Dermis microvascular lymphatic vessel endothelial cell (primary cell): ENCODE data around the gene PCGF6. TPM values are rescaled to one million over a fixed set of nuclear protein-coding genes. Genes with fewer than 3 reads are reported as not detected.

ENCODE experiments used
- DNase-seq, 2 donors: peaks; one replicate each; pipeline versions ENCODE4 v3.0.0 to v3.0.0-alpha.2; 2010; ENCODE audit warnings: low read depth in 2 of 2
- total RNA-seq: library from RNA; depleted of rRNA; stranded (reverse); fragments of >200 nt; gene quantifications from 2 replicates; pipeline ENCODE4 v1.2.1, GENCODE V29; 2014

PCGF6 gene
- total RNA-seq, 1 donor from 2014 or later: 9.2 TPM

GRCh38 chr10:103257812-103258211 lies 93.1 kb downstream of the PCGF6 start:
- DNase-seq: no peak

- no peak for DNase-seq
These were observed 94.3 kb downstream of the PCGF6 start for GRCh38 chr10:103256613-103257012.

GRCh38 chr10:103254538-103255325 lies 96.2 kb downstream of the PCGF6 start:
- no peak for DNase-seq

GRCh38 chr10:103254113-103254512 lies 96.8 kb downstream of the PCGF6 start:
- DNase-seq: no peak

Other genes starting within 250 kb of the PCGF6 start
- 38.6 and 48.8 TPM in 2 replicates for gene NT5C2, start 157.9 kb downstream of the PCGF6 start, total RNA-seq
- gene RPEL1, start 105.3 kb downstream of the PCGF6 start, total RNA-seq: 0.13 TPM in 2 replicates
- gene INA, start 74.0 kb downstream of the PCGF6 start, total RNA-seq: 0.13 TPM in 2 replicates
- 4.4 TPM in 2 replicates for gene TAF5, start 16.8 kb upstream of the PCGF6 start, total RNA-seq
- 140 and 201 TPM in 2 replicates for gene ATP5MK, start 45.3 kb upstream of the PCGF6 start, total RNA-seq
- gene PDCD11, start 45.5 kb upstream of the PCGF6 start, total RNA-seq: 26.3 and 26.9 TPM in 2 replicates
- 16.0 and 16.2 TPM in 2 replicates for gene CALHM2, start 101.2 kb upstream of the PCGF6 start, total RNA-seq
- gene CALHM1, start 107.8 kb upstream of the PCGF6 start, total RNA-seq: not detected in 2 replicates
- gene CALHM3, start 128.1 kb upstream of the PCGF6 start, total RNA-seq: not detected in 2 replicates
- under 0.01 TPM in 2 replicates for gene NEURL1, start 142.6 kb upstream of the PCGF6 start, total RNA-seq